Measurements from ENCODE around the gene PRDM11. TPM values are rescaled to one million over a fixed set of nuclear protein-coding genes. Genes with fewer than 3 reads are reported as not detected.
A peak's percentile ranks its signal among the peaks of the same experiment; 100 is the strongest.

PRDM11 gene
- total RNA-seq, 4 donors from 2014 or later = 29.5 to 43.2 (median 33.5) TPM

GRCh38 chr11:45156741-45157140 lies 10.3 kb downstream of the PRDM11 start:
- Histone ChIP-seq H3K4me1 (peaks cover 49 to 92% (median 75%) of the 10 kb centered on the region in 4 donors), H3K9me3 (no peaks in the 10 kb centered on the region), H3K4me3 (no peak overlapping the region), H3K36me3 (no peaks in the 10 kb centered on the region), H3K27ac (replicated peaks in 1 of 4) (peak overlapping the region in 3 of 4 donors; percentile 81 to 84 (median 82)), H3K27me3 (no peaks in the 10 kb centered on the region)
- DNase-seq (ENCODE audit: extremely low spot score) = no peak
- intact Hi-C loops (cut with DNase I) = no loop called here
- WGBS = 94% methylated on average over 9 of the region's 9 CpGs
- TF ChIP-seq CTCF (IDR thresholded peaks at IDR 0.05) (no peak), POLR2AphosphoS5 (IDR thresholded peaks at IDR 0.05) (no peak), POLR2A (IDR thresholded peaks at IDR 0.05; ENCODE audit: low read depth) (no peak), EP300 (IDR thresholded peaks at IDR 0.05) (no peak)

- no peak for DNase-seq (ENCODE audit: extremely low spot score)
- H3K27me3 ChIP-seq = no peaks in the 10 kb centered on the region
- no peak overlapping the region for H3K4me3 ChIP-seq
- H3K36me3 ChIP-seq = no peaks in the 10 kb centered on the region
- intact Hi-C loops (cut with DNase I) = no loop called here
- H3K27ac ChIP-seq (replicated peaks in 1 of 4) = peak overlapping the region; percentile 79 to 84 (median 82)
- H3K4me1 ChIP-seq = peaks cover 55 to 93% (median 83%) of the 10 kb centered on the region in 4 donors
- H3K9me3 ChIP-seq = no peaks in the 10 kb centered on the region
- TF ChIP-seq EP300 (IDR thresholded peaks at IDR 0.05) (no peak), POLR2A (IDR thresholded peaks at IDR 0.05; ENCODE audit: low read depth) (no peak), CTCF (IDR thresholded peaks at IDR 0.05) (no peak), POLR2AphosphoS5 (IDR thresholded peaks at IDR 0.05) (no peak)
- WGBS = 75% methylated on average over 20 of the region's 20 CpGs
Measured at GRCh38 chr11:45157247-45158209, 11.1 kb downstream of the PRDM11 start.

GRCh38 chr11:45158210-45158731 lies 11.8 kb downstream of the PRDM11 start:
- H3K27ac ChIP-seq (replicated peaks in 1 of 4) = peak overlapping the region; percentile 79 to 84 (median 82)
- H3K4me1 ChIP-seq = peaks cover 59 to 96% (median 90%) of the 10 kb centered on the region in 4 donors
- H3K9me3 ChIP-seq = no peaks in the 10 kb centered on the region
- intact Hi-C loops (cut with DNase I) = no loop called here
- no peak for DNase-seq (ENCODE audit: extremely low spot score)
- WGBS = 27% methylated on average over 6 of the region's 8 CpGs
- H3K4me3 ChIP-seq = no peak overlapping the region
- TF ChIP-seq CTCF (IDR thresholded peaks at IDR 0.05) (no peak), POLR2AphosphoS5 (IDR thresholded peaks at IDR 0.05) (no peak), POLR2A (IDR thresholded peaks at IDR 0.05; ENCODE audit: low read depth) (no peak), EP300 (IDR thresholded peaks at IDR 0.05) (no peak)
- H3K27me3 ChIP-seq = no peaks in the 10 kb centered on the region
- H3K36me3 ChIP-seq = no peaks in the 10 kb centered on the region

- DNase-seq (ENCODE audit: extremely low spot score) = no peak
- peak overlapping the region; percentile 79 to 84 (median 82) for H3K27ac ChIP-seq (replicated peaks in 1 of 4)
- no peaks in the 10 kb centered on the region for H3K36me3 ChIP-seq
- H3K9me3 ChIP-seq = no peaks in the 10 kb centered on the region
- WGBS = 28% methylated on average over 10 of the region's 13 CpGs
- H3K27me3 ChIP-seq = no peaks in the 10 kb centered on the region
- H3K4me1 ChIP-seq = peaks cover 64 to 98% (median 96%) of the 10 kb centered on the region in 4 donors
- H3K4me3 ChIP-seq = no peak overlapping the region
- intact Hi-C loops (cut with DNase I) = no loop called here
- TF ChIP-seq EP300 (IDR thresholded peaks at IDR 0.05) = no peak
- TF ChIP-seq CTCF (IDR thresholded peaks at IDR 0.05) = no peak
- TF ChIP-seq POLR2A (IDR thresholded peaks at IDR 0.05; ENCODE audit: low read depth) = no peak
- TF ChIP-seq POLR2AphosphoS5 (IDR thresholded peaks at IDR 0.05) = no peak
Measured at GRCh38 chr11:45158891-45159605, 12.6 kb downstream of the PRDM11 start.
